OCI-LY3 (cell line): ENCODE data around the gene TBC1D25.

Source experiments
- EZH2phosphoT487 ChIP-seq: fragments of 200-600 bp; shearing (Covaris generic); IDR thresholded peaks from 2 replicates; pipeline ENCODE4 v1.6.1; 2018; ENCODE audit warnings: antibody characterized with exemption, mixed run types, low read depth
- TF ChIP-seq, protein P1 (sequence below): fragments of 200-600, 300-600 bp; sonication (generic); IDR thresholded peaks from 2 replicates; pipeline ENCODE4 v1.5.1; 2014; ENCODE audit warnings: antibody characterized with exemption, low read length, low read depth

DNA sequence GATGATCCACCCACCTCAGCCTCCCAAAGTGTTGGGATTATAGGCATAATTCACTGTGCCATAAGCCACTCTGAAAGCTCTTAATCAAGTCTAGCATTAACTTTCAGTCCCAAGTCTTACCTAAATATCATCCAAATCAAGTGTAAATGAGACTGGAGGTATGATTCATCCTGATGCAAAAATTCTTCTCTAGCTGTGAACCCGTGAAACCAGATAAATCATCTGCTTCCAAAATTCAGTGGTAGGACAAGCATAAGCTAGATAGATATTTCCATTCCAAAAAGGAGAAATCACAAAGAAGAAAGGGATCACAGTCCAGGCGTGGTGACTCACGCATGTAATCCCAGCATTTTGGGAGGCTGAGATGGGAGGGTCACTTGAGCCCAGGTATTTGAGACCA, 8.8 kb upstream of the TBC1D25 start:
- TF ChIP-seq, protein P1, sequence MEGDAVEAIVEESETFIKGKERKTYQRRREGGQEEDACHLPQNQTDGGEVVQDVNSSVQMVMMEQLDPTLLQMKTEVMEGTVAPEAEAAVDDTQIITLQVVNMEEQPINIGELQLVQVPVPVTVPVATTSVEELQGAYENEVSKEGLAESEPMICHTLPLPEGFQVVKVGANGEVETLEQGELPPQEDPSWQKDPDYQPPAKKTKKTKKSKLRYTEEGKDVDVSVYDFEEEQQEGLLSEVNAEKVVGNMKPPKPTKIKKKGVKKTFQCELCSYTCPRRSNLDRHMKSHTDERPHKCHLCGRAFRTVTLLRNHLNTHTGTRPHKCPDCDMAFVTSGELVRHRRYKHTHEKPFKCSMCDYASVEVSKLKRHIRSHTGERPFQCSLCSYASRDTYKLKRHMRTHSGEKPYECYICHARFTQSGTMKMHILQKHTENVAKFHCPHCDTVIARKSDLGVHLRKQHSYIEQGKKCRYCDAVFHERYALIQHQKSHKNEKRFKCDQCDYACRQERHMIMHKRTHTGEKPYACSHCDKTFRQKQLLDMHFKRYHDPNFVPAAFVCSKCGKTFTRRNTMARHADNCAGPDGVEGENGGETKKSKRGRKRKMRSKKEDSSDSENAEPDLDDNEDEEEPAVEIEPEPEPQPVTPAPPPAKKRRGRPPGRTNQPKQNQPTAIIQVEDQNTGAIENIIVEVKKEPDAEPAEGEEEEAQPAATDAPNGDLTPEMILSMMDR = no peak
- no peak for TF ChIP-seq EZH2phosphoT487
